Right kidney (tissue), 9 donors: ENCODE data around the gene RHPN2.

Experiments
- DNase-seq: peaks from one replicate; pipeline ENCODE4 v3.0.0-alpha.2; 2016
- long read RNA-seq, 8 donors: transcript quantifications; one replicate each; lab custom pipeline, GENCODE V29; 2026

The RHPN2 gene
- long read RNA-seq, donor 1, transcript RHPN2-201 (15 exons, 3,500 nt) = major isoform, 5 of 5 reads
- long read RNA-seq, donor 1, partial matches to known transcripts = 0 of 5 reads
- long read RNA-seq, donor 1, other reads (novel, unspliced or antisense) = 0 of 5 reads
- long read RNA-seq, donor 2, partial matches to known transcripts = 0 of 1 reads
- long read RNA-seq, donor 2, other reads (novel, unspliced or antisense) = 0 of 1 reads
- long read RNA-seq, donor 3, partial matches to known transcripts = 0 of 1 reads
- long read RNA-seq, donor 3, other reads (novel, unspliced or antisense) = 0 of 1 reads
- long read RNA-seq, donor 4, partial matches to known transcripts = 0 of 2 reads
- long read RNA-seq, donor 4, other reads (novel, unspliced or antisense) = 0 of 2 reads
- long read RNA-seq, donor 5, partial matches to known transcripts = 14 of 15 reads
- long read RNA-seq, donor 5, other reads (novel, unspliced or antisense) = 0 of 15 reads
- long read RNA-seq, donor 6, partial matches to known transcripts = 0 of 2 reads
- long read RNA-seq, donor 6, other reads (novel, unspliced or antisense) = 0 of 2 reads
- long read RNA-seq, donor 7 = 0 reads
- long read RNA-seq, donor 8, partial matches to known transcripts = 0 of 4 reads
- long read RNA-seq, donor 8, other reads (novel, unspliced or antisense) = 0 of 4 reads

DNA sequence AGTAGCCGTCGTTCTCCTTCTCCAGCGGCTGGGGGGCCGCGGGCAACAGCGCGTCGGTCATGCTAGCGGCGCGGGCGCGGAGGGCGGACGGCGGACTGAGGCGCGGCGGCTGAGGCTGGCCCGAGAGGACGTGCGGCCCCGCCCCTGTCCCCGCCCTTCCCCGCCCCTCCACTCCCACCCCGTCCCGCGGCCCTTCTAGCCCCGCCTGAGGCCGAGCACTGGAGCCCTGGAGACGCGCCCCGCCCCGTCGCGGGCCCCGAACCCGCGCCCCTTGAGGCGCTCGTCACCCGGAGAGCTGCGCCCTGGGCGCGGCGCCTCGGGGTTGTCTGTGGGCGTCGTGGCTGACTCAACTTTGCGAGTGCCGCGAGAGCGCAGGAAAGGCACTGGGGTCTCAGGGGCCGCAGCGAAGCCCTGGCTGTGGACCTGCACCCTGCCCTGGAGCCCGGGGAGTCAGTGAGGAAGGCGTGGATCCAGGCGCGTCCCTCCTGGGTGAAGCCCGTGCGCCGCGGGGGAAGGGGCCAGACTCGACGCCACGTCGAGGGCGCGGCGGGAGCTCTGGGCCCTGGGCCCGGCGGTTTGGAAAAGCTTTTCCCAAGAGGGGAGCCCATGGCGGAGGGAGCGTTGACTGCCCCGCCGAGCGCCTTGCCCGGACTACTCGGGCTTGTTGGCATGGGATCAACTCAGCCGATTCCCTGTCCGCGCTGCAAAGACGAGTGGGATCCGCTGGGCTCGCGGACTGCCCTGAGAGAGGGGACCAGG lies at the start of gene RHPN2:
RHPN2 (minus strand) TSS at position 97 of the 759 bp plus-strand sequence; CDS start at position 61, 36 bp downstream.
- DNase-seq = peak; percentile 88

DNA sequence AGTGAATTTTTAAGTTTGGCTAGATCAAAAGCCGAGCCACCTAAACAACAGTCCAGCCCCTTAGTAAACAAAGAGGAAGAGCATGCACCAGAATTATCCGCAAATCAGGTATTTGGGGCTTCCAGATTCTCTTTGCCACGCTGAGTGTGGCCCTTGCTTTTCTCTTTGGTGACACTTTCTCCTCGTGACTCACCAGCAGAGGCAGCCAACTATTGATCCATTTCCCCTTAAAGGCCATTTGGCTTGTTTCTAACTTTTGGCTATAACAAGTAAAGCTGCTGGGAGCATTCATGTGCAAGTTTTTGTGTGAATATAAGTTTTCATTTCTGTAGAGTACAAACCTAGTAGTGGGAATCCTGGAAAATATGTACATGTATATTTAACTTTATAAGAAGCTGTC lies 49.6 kb upstream of the RHPN2 start:
- no peak for DNase-seq

- no peak for DNase-seq
Observed at GRCh38 chr19:33111587-33111986, 46.9 kb upstream of the RHPN2 start.

GRCh38 chr19:33110137-33110910 lies 45.6 kb upstream of the RHPN2 start:
- DNase-seq = no peak

- DNase-seq = no peak
Observed at GRCh38 chr19:33108161-33108560, 43.5 kb upstream of the RHPN2 start.

GRCh38 chr19:33102893-33103292 lies 38.2 kb upstream of the RHPN2 start:
- no peak for DNase-seq

GRCh38 chr19:33100894-33101644 lies 36.4 kb upstream of the RHPN2 start:
- no peak for DNase-seq

DNA sequence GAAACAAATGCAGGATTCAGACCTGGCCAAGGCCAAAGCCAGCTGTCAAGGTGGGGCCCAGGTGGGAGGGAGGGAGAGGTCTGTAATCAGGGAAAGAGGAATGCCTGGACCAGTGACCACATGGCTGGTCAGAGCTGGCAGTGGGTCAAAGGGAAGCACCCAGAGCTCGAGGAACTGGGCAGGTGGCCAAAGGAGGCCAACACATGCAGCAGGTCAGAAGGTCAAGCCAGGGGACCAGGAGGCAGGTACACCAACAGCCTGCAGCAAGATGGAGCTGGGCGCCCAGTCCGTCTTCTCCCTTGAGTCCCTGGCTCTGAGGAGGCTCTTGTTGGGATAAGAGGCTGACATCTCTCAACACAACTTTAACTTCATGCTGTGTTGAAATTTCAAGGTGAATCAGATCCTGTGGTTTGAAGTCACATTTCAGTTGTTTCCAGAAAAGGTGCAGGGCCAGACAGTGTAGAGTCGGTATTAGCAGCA lies 33.4 kb upstream of the RHPN2 start:
- DNase-seq = no peak

GRCh38 chr19:33096005-33096404 lies 31.3 kb upstream of the RHPN2 start:
- DNase-seq = no peak

- DNase-seq = peak; percentile 57
Observed at GRCh38 chr19:33094436-33095067, 29.9 kb upstream of the RHPN2 start.

- no peak for DNase-seq
Observed at GRCh38 chr19:33093420-33094210, 28.9 kb upstream of the RHPN2 start.

DNA sequence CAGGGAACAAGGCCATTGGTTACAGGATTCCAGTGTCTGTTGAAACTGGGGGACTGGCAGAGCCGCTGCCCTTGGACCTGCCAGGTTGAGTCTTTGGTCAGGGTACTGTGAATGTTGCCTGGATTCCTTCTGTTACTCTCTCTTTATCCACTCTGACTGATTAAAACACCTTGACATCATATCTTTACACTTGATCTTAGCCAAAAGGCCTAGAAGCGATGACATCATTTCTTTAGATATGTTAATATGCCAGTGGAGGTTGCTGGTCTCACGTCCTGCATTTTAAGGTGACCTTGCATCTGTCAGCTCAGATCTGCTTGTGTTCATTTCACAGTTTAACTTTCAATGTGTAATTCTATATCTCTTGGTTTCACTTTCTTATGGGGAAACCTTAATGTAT lies 25.5 kb upstream of the RHPN2 start:
- no peak for DNase-seq

DNA sequence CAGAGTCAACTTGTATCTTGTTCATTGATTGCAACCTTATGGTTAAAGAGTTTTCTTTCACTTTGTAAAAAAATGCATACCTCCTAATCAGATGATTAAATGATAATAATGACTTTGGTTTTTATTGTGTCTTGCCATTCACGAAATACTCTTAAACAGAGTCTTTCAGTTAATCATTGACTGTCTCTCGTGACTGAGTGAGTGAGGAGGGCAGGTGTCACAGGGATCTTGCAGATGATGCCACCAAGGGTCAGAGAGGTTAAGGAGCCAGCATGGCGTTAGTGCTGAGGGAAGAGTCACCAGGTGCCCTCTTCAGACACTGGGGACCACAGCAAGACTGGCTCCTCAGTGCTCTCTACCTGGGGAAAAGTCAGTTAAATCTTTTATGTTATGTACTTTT lies 24.3 kb upstream of the RHPN2 start:
- no peak for DNase-seq

- no peak for DNase-seq
Observed at GRCh38 chr19:33086955-33087354, 22.3 kb upstream of the RHPN2 start.

DNA sequence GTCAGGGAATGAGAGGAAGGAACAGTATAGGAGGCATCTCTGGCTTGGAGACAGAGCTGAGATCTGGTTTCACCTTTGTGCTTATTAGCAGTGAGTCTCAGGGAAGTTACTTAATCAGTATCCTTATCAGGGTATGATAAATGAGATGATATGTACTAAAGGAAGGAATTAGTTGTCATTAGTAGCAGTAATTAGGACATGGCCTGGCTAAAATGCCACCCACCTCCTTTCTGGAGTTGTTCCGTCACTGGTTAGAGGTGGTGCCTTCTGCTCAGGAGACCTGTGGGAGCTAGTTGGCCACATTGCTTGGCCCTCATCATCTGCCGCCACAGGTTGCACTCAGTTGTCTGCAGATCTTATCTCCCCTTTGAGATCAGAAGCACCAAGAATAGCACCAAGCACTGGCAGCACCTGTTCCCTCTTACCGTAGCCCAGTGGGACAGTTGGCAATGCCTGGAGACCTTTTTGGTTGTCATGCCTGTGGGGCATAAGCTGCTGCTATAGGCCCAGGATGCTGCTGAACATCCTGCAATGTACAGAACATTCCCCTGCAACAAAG lies 21.0 kb upstream of the RHPN2 start:
- DNase-seq = no peak

DNA sequence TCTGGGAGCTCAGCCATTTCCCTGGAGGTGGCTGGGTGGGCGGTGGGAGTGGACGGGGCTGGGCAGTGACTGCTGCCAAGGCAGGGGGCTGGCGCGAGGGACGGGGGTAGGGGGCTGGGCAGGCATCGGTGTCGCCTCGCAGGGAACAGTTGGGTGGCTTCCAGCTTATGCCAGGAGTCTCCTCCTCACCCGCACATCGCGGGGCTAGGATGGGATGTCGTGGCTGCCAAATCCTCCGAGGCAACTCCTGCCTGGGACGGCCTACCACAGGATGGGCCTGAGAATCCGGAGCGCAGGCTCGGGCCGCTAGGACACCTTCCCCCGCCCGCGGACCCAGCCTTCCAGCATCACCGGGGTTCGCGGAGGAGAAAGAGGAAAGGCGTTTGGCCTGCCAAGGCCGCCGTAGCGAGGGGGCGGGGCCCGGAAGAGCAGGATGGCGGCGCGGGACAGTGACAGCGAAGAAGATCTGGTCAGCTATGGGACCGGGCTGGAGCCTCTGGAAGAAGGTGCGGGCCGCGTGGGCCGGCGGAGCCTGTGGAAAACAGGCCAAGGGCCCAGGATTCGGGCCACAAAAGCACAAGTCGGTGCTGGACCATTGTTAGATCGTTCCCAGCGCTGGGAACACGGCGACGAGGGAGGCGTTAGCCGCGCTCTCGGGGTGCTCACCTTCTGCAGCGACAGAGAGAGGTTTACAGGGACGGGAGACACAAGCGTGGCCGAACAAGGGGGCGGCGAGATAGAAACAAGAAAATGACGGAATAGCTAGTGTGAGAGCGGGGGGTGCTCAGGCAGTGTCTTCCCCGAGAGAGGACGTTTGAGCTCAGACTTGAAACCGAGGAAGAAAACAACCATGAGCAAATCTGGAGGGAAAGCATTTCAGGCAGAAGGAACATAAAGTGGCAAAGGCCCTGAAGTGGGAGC lies 16.3 kb upstream of the RHPN2 start, which contains the start of gene GPATCH1:
GPATCH1 (plus strand) TSS at position 421 of the 921 bp plus-strand sequence; CDS start at position 434, 13 bp downstream.
- DNase-seq = peak; percentile 94

- DNase-seq = no peak
Observed at GRCh38 chr19:33075519-33075918, 10.8 kb upstream of the RHPN2 start.

GRCh38 chr19:33071887-33072286 lies 7.2 kb upstream of the RHPN2 start:
- no peak for DNase-seq
